HepG2 (cell line): ENCODE data around the gene KAZALD1.

Experiments
- ADNP ChIP-seq: sonication (generic); formaldehyde crosslinking; IDR thresholded peaks from 2 replicates; pipeline ENCODE4 v1.4.0; 2020; ENCODE audit warnings: missing genetic modification reagents
- CBX1 ChIP-seq: IDR thresholded peaks from one replicate; pipeline ENCODE4 v1.6.1; 2016; ENCODE audit warnings: antibody characterized with exemption, low read depth
- CTCF ChIP-seq: sonication (generic); formaldehyde crosslinking; IDR thresholded peaks from 2 replicates; pipeline ENCODE4 v1.5.0; 2020; ENCODE audit warnings: mild to moderate bottlenecking, missing genetic modification reagents, moderate library complexity
- ESRRA ChIP-seq: sonication (generic); formaldehyde crosslinking; IDR thresholded peaks from 2 replicates; pipeline ENCODE4 v1.5.1; 2020; ENCODE audit warnings: mild to moderate bottlenecking, low read depth, missing genetic modification reagents
- FOXK2 ChIP-seq: fragments of 450-650 bp; IDR thresholded peaks from 2 replicates; pipeline ENCODE4 v1.6.1; 2016
- KMT2B ChIP-seq: IDR thresholded peaks from 2 replicates; pipeline ENCODE4 v1.6.1; 2016; ENCODE audit warnings: missing genetic modification reagents, missing compliant biosample characterization
- MXI1 ChIP-seq: IDR thresholded peaks from 3 replicates; pipeline ENCODE4 v1.6.1; 2012; ENCODE audit warnings: low read depth, low read length, inconsistent platforms, borderline replicate concordance
- NR2F1 ChIP-seq, 2 experiments: fragments of 450-650 bp in 1 of 2; formaldehyde crosslinking in 1 of 2; IDR thresholded peaks; 2 replicates each; pipeline versions ENCODE4 v1.5.0 to v1.6.1; 2016 to 2020; ENCODE audit warnings: mild to moderate bottlenecking in 1 of 2, missing compliant biosample characterization in 1 of 2, missing genetic modification reagents in 1 of 2, moderate library complexity in 1 of 2
- NRL ChIP-seq: sonication (generic); formaldehyde crosslinking; IDR thresholded peaks from 2 replicates; pipeline ENCODE4 v1.5.0; 2020; ENCODE audit warnings: missing genetic modification reagents, mild to moderate bottlenecking, moderate library complexity, borderline replicate concordance
- SRF ChIP-seq: IDR thresholded peaks from 2 replicates; pipeline ENCODE4 v1.6.1; 2011; ENCODE audit warnings: mild to moderate bottlenecking, low read depth, low read length, moderate library complexity
- ZFY ChIP-seq: sonication (generic); formaldehyde crosslinking; IDR thresholded peaks from 2 replicates; pipeline ENCODE4 v1.4.0; 2020; ENCODE audit warnings: missing genetic modification reagents
- ZNF124 ChIP-seq: sonication (generic); formaldehyde crosslinking; IDR thresholded peaks from 2 replicates; pipeline ENCODE4 v1.4.0; 2020; ENCODE audit warnings: missing genetic modification reagents
- ZNF883 ChIP-seq: sonication (generic); formaldehyde crosslinking; IDR thresholded peaks from 2 replicates; pipeline ENCODE4 v1.5.1; 2020; ENCODE audit warnings: mild to moderate bottlenecking, missing genetic modification reagents; ENCODE audit errors: not compliant biosample characterization

GRCh38 chr10:101042667-101043362, 19.0 kb upstream of the KAZALD1 start:
- TF ChIP-seq ADNP (CRISPR knock-in tag) (no peak), NRL (CRISPR knock-in tag) (no peak; the same call in 1 of the 2 replicates), ZNF124 (CRISPR knock-in tag) (no peak), CTCF (no peak), KMT2B (CRISPR knock-in tag) (peak; percentile 41; the same call in 1 of the 2 replicates), ZNF883 (CRISPR knock-in tag) (no peak), CBX1 (no peak), MXI1 (peak; percentile 82; the same call in 1 of the 3 replicates), ZFY (peak; percentile 64), NR2F1 (CRISPR knock-in tag; IDR thresholded peaks at IDR 0.05) (peak in 1 of 2 experiments; percentile 16; a peak in 1 of 4 replicates), SRF (0 out of 2 replicates have a peak, but pooled peaks have one; percentile 6), FOXK2 (no peak), ESRRA (no peak)
